ENCODE results near the gene PPIH. TPM values are rescaled to one million over a fixed set of nuclear protein-coding genes. Genes with fewer than 3 reads are reported as not detected.

PPIH gene
- polyA plus RNA-seq, 1 donor from 2014 or later = 85.0 TPM

GRCh38 chr1:42682739-42683531 is 24.7 kb downstream of the PPIH start:
- Histone ChIP-seq H3F3A (ENCODE audit: insufficient read depth, low read length, poor library complexity, severe bottlenecking) (peaks cover 5% of the 10 kb centered on the region), H3K27me3 (ENCODE audit: insufficient read depth, low read depth, low read length) (no peaks in the 10 kb centered on the region), H2AFZ (ENCODE audit: low read depth, low read length) (no peak overlapping the region), H3K36me3 (ENCODE audit: insufficient read depth, low read length) (no peaks in the 10 kb centered on the region), H3K27ac (ENCODE audit: low read length) (peak overlapping the region; percentile 89), H3K9me2 (ENCODE audit: insufficient read depth, low read length) (no peaks in the 10 kb centered on the region), H3K9me3 (ENCODE audit: low read length) (no peaks in the 10 kb centered on the region), H3K79me2 (replicated peaks; ENCODE audit: insufficient read depth, low read length) (peaks cover 53% of the 10 kb centered on the region), H4K20me1 (ENCODE audit: insufficient read depth) (peaks cover 5% of the 10 kb centered on the region), H3K4me2 (ENCODE audit: low read length) (peak overlapping the region; percentile 70), H3K4me3 (ENCODE audit: low read length) (peak overlapping the region; percentile 77), H3K9ac (ENCODE audit: low read length) (peak overlapping the region; percentile 66)
- TF ChIP-seq, protein P1, sequence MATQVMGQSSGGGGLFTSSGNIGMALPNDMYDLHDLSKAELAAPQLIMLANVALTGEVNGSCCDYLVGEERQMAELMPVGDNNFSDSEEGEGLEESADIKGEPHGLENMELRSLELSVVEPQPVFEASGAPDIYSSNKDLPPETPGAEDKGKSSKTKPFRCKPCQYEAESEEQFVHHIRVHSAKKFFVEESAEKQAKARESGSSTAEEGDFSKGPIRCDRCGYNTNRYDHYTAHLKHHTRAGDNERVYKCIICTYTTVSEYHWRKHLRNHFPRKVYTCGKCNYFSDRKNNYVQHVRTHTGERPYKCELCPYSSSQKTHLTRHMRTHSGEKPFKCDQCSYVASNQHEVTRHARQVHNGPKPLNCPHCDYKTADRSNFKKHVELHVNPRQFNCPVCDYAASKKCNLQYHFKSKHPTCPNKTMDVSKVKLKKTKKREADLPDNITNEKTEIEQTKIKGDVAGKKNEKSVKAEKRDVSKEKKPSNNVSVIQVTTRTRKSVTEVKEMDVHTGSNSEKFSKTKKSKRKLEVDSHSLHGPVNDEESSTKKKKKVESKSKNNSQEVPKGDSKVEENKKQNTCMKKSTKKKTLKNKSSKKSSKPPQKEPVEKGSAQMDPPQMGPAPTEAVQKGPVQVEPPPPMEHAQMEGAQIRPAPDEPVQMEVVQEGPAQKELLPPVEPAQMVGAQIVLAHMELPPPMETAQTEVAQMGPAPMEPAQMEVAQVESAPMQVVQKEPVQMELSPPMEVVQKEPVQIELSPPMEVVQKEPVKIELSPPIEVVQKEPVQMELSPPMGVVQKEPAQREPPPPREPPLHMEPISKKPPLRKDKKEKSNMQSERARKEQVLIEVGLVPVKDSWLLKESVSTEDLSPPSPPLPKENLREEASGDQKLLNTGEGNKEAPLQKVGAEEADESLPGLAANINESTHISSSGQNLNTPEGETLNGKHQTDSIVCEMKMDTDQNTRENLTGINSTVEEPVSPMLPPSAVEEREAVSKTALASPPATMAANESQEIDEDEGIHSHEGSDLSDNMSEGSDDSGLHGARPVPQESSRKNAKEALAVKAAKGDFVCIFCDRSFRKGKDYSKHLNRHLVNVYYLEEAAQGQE (IDR thresholded peaks at IDR 0.05; ENCODE audit: borderline replicate concordance) = peak; percentile 16
- TF ChIP-seq EZH2 (IDR thresholded peaks at IDR 0.05; ENCODE audit: borderline replicate concordance, insufficient read depth, low read length, poor library complexity, severe bottlenecking) (no peak), RAD21 (conservative IDR thresholded peaks at IDR 0.05) (peak; percentile 9), CTCF (IDR thresholded peaks at IDR 0.05; ENCODE audit: poor library complexity, severe bottlenecking) (no peak), SMC3 (conservative IDR thresholded peaks at IDR 0.05; ENCODE audit: poor library complexity) (no peak), POLR2AphosphoS5 (IDR thresholded peaks at IDR 0.05) (peak; percentile 11), TAF1 (IDR thresholded peaks at IDR 0.05; ENCODE audit: low read depth) (peak; percentile 10), MXI1 (conservative IDR thresholded peaks at IDR 0.05; ENCODE audit: poor library complexity, severe bottlenecking) (peak; percentile 99), EP300 (conservative IDR thresholded peaks at IDR 0.05; ENCODE audit: poor library complexity, severe bottlenecking) (peak; percentile 45)

- Histone ChIP-seq H4K20me1 (ENCODE audit: insufficient read depth) (peaks cover 15% of the 10 kb centered on the region), H3K4me3 (ENCODE audit: low read length) (peak overlapping the region; percentile 77), H3K36me3 (ENCODE audit: insufficient read depth, low read length) (no peaks in the 10 kb centered on the region), H2AFZ (ENCODE audit: low read depth, low read length) (no peak overlapping the region), H3F3A (ENCODE audit: insufficient read depth, low read length, poor library complexity, severe bottlenecking) (peaks cover 5% of the 10 kb centered on the region), H3K27ac (ENCODE audit: low read length) (peak overlapping the region; percentile 49), H3K27me3 (ENCODE audit: insufficient read depth, low read depth, low read length) (no peaks in the 10 kb centered on the region), H3K9me3 (ENCODE audit: low read length) (no peaks in the 10 kb centered on the region), H3K9me2 (ENCODE audit: insufficient read depth, low read length) (no peaks in the 10 kb centered on the region), H3K4me2 (ENCODE audit: low read length) (peak overlapping the region; percentile 70), H3K9ac (ENCODE audit: low read length) (peak overlapping the region; percentile 66), H3K79me2 (replicated peaks; ENCODE audit: insufficient read depth, low read length) (peaks cover 66% of the 10 kb centered on the region)
- no peak for TF ChIP-seq MXI1 (conservative IDR thresholded peaks at IDR 0.05; ENCODE audit: poor library complexity, severe bottlenecking)
- TF ChIP-seq TAF1 (IDR thresholded peaks at IDR 0.05; ENCODE audit: low read depth) = no peak
- no peak for TF ChIP-seq RAD21 (conservative IDR thresholded peaks at IDR 0.05)
- no peak for TF ChIP-seq SMC3 (conservative IDR thresholded peaks at IDR 0.05; ENCODE audit: poor library complexity)
- TF ChIP-seq, protein P1 (IDR thresholded peaks at IDR 0.05; ENCODE audit: borderline replicate concordance) = no peak
- TF ChIP-seq CTCF (IDR thresholded peaks at IDR 0.05; ENCODE audit: poor library complexity, severe bottlenecking) = no peak
Observed at GRCh38 chr1:42684139-42684538, 25.9 kb downstream of the PPIH start.

Data from neural cell (in vitro differentiated cells).